Liver (tissue), 9 donors: Measurements from ENCODE around the gene ST7L. TPM values are rescaled to one million over a fixed set of nuclear protein-coding genes. Genes with fewer than 3 reads are reported as not detected.

Experiments
- DNase-seq: peaks from one replicate; pipeline ENCODE4 v3.0.0-alpha.2; 2017; ENCODE audit warnings: low spot score
- H3K27ac ChIP-seq, 2 donors: one replicate each; pipeline ENCODE4 v1.7.0; 2013; ENCODE audit warnings: inconsistent platforms in 2 of 2, low read length in 2 of 2, control low read depth in 1 of 2, low read depth in 1 of 2, mild to moderate bottlenecking in 1 of 2
- H3K27me3 ChIP-seq, 4 donors: one replicate each; pipeline versions ENCODE4 v1.6.1 to v1.7.0; 2013; ENCODE audit warnings: low read length in 3 of 4, inconsistent platforms in 1 of 4, mild to moderate bottlenecking in 1 of 4, moderate library complexity in 1 of 4; ENCODE audit not compliant: control insufficient read depth in 4 of 4, insufficient read depth in 4 of 4
- H3K36me3 ChIP-seq, 4 donors: one replicate each; pipeline versions ENCODE4 v1.6.1 to v1.7.0; 2013; ENCODE audit warnings: low read length in 3 of 4, mild to moderate bottlenecking in 3 of 4, low read depth in 1 of 4, moderate library complexity in 1 of 4; ENCODE audit not compliant: control insufficient read depth in 4 of 4, insufficient read depth in 3 of 4
- H3K4me1 ChIP-seq, 4 donors: one replicate each; pipeline versions ENCODE4 v1.6.1 to v1.7.0; 2013; ENCODE audit warnings: low read length in 3 of 4, mild to moderate bottlenecking in 3 of 4, moderate library complexity in 1 of 4; ENCODE audit not compliant: control insufficient read depth in 4 of 4, insufficient read depth in 4 of 4
- H3K4me3 ChIP-seq, 3 donors: one replicate each; pipeline versions ENCODE4 v1.6.1 to v1.7.0; 2013; ENCODE audit warnings: low read length in 3 of 3, control low read depth in 1 of 3, low read depth in 1 of 3, mild to moderate bottlenecking in 1 of 3
- H3K9ac ChIP-seq, 2 donors: one replicate each; pipeline ENCODE4 v1.7.0; 2013; ENCODE audit warnings: low read length in 2 of 2, mild to moderate bottlenecking in 2 of 2, moderate library complexity in 2 of 2, control low read depth in 1 of 2, low read depth in 1 of 2
- H3K9me3 ChIP-seq, 4 donors: one replicate each; pipeline versions ENCODE4 v1.6.1 to v1.7.0; 2013; ENCODE audit warnings: low read length in 3 of 4; ENCODE audit not compliant: control insufficient read depth in 4 of 4
- ATF3 ChIP-seq: IDR thresholded peaks from 2 replicates; pipeline ENCODE4 v1.6.1; 2016; ENCODE audit warnings: antibody characterized with exemption
- EGR1 ChIP-seq, 2 donors: IDR thresholded peaks; 2 replicates each; pipeline ENCODE4 v1.6.1; 2016 to 2018; ENCODE audit warnings: antibody characterized with exemption in 2 of 2, low read depth in 2 of 2
- FOXA1 ChIP-seq: IDR thresholded peaks from 2 replicates; pipeline ENCODE4 v1.6.1; 2016; ENCODE audit warnings: antibody characterized with exemption
- FOXA2 ChIP-seq: IDR thresholded peaks from 2 replicates; pipeline ENCODE4 v1.6.1; 2016; ENCODE audit warnings: antibody characterized with exemption
- GABPA ChIP-seq, 2 donors: IDR thresholded peaks in 1 of 2; conservative IDR thresholded peaks in 1 of 2; 2 replicates each; pipeline ENCODE4 v1.6.1; 2016; ENCODE audit warnings: antibody characterized with exemption in 2 of 2, mild to moderate bottlenecking in 1 of 2, moderate library complexity in 1 of 2
- HNF4A ChIP-seq, 2 donors: conservative IDR thresholded peaks; 2 replicates each; pipeline ENCODE4 v1.6.1; 2016; ENCODE audit warnings: antibody characterized with exemption in 2 of 2, mild to moderate bottlenecking in 2 of 2
- HNF4G ChIP-seq: IDR thresholded peaks from 2 replicates; pipeline ENCODE4 v1.6.1; 2016; ENCODE audit warnings: antibody characterized with exemption
- JUND ChIP-seq, 2 donors: IDR thresholded peaks; 2 replicates each; pipeline ENCODE4 v1.6.1; 2016; ENCODE audit warnings: antibody characterized with exemption in 2 of 2
- NR2F2 ChIP-seq: IDR thresholded peaks from 2 replicates; pipeline ENCODE4 v1.6.1; 2016; ENCODE audit warnings: antibody characterized with exemption
- RAD21 ChIP-seq, 2 donors: IDR thresholded peaks; 2 replicates each; pipeline ENCODE4 v1.6.1; 2016; ENCODE audit warnings: antibody characterized with exemption in 2 of 2, mild to moderate bottlenecking in 2 of 2
- REST ChIP-seq: IDR thresholded peaks from 2 replicates; pipeline ENCODE4 v1.6.1; 2016; ENCODE audit warnings: antibody characterized with exemption, mild to moderate bottlenecking
- RXRA ChIP-seq, 2 donors: IDR thresholded peaks; 2 replicates each; pipeline ENCODE4 v1.6.1; 2017 to 2018; ENCODE audit warnings: antibody characterized with exemption in 2 of 2, mild to moderate bottlenecking in 1 of 2
- SP1 ChIP-seq: IDR thresholded peaks from 2 replicates; pipeline ENCODE4 v1.6.1; 2018; ENCODE audit warnings: antibody characterized with exemption, mild to moderate bottlenecking
- YY1 ChIP-seq: IDR thresholded peaks from 2 replicates; pipeline ENCODE4 v1.6.1; 2016; ENCODE audit warnings: antibody characterized with exemption, mild to moderate bottlenecking
- WGBS: extraction: QIAGEN DNeasy Blood & Tissue Kit; methylation state at CpG from one replicate; pipeline ENCODE4 v1.1.7; 2013; 5-methylcytosine and 5-hydroxymethylcytosine counted together
- polyA plus RNA-seq, 2 donors: library from polyadenylated mRNA; stranded (reverse) in 1 of 2; unstranded in 1 of 2; fragments of 200-250 nt in 1 of 2; fragments of >200 nt in 1 of 2; fragmentation: Nextera tagmentation in 1 of 2; extraction: Ambion mirVana in 1 of 2; gene quantifications; one replicate each; pipeline versions ENCODE4 v1.2.1 to v1.2.3, GENCODE V29; 2013 to 2015
- total RNA-seq, 2 donors: library from RNA; depleted of rRNA; stranded (reverse); fragments of >200 nt; gene quantifications; one replicate each; pipeline ENCODE4 v1.2.3, GENCODE V29; 2014
- TF ChIP-seq, protein P1 (sequence below): fragments of 150-350 bp; IDR thresholded peaks from 2 replicates; pipeline ENCODE4 v1.5.1; 2017; ENCODE audit warnings: improper control_type of control experiment, low read depth, low read length; ENCODE audit not compliant: missing input control
- TF ChIP-seq, protein P2 (sequence below): IDR thresholded peaks from 2 replicates; pipeline ENCODE4 v1.6.1; 2016; ENCODE audit warnings: antibody characterized with exemption
- TF ChIP-seq, protein P3 (sequence below): IDR thresholded peaks from 2 replicates; pipeline ENCODE4 v1.6.1; 2016; ENCODE audit warnings: antibody characterized with exemption
- donor health status: healthy.
- donor health status: healthy.
- donor health status: healthy.
- donor health status: healthy.
- donor health status: healthy.

The ST7L gene
- total and polyA plus RNA-seq, 4 donors = 4.9 to 13.6 (median 9.5) TPM

DNA sequence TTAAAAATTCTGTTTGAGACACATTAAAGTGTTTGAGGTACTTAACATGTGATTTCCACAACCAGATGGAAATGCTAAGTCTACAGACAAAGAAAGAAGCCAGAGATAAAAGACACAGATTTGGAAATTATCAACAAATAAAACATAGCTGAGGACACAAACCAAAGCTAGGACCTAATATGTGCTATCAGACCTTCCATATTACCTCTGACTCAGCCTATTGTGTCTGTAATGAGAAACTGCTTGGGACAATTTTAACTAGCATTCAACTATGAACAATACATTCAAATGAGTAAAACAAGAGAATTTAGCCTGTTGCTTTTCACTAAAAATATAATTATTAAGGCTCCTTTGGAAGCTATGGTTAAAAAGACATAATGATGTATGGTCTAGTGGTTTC, 55.6 kb downstream of the ST7L start:
- H3K27ac ChIP-seq = no peak overlapping the region
- DNase-seq = no peak
- H3K9ac ChIP-seq = no peak overlapping the region
- H3K27me3 ChIP-seq = no peaks in the 10 kb centered on the region
- no peak overlapping the region for H3K4me3 ChIP-seq
- H3K9me3 ChIP-seq = no peaks in the 10 kb centered on the region
- H3K36me3 ChIP-seq = peaks cover 0 to 2% (median 0%) of the 10 kb centered on the region in 4 donors
- no peaks in the 10 kb centered on the region for H3K4me1 ChIP-seq
- TF ChIP-seq GABPA (IDR thresholded peaks at IDR 0.05 in 1 of 2, conservative IDR thresholded peaks at IDR 0.05 in 1 of 2) = no peak
- no peak for TF ChIP-seq HNF4G
- TF ChIP-seq RXRA (IDR thresholded peaks at IDR 0.05) = no peak
- TF ChIP-seq REST = no peak
- no peak for TF ChIP-seq JUND (IDR thresholded peaks at IDR 0.05)
- TF ChIP-seq RAD21 (IDR thresholded peaks at IDR 0.05) = no peak
- TF ChIP-seq YY1 = no peak
- no peak for TF ChIP-seq FOXA1
- TF ChIP-seq, protein P1, sequence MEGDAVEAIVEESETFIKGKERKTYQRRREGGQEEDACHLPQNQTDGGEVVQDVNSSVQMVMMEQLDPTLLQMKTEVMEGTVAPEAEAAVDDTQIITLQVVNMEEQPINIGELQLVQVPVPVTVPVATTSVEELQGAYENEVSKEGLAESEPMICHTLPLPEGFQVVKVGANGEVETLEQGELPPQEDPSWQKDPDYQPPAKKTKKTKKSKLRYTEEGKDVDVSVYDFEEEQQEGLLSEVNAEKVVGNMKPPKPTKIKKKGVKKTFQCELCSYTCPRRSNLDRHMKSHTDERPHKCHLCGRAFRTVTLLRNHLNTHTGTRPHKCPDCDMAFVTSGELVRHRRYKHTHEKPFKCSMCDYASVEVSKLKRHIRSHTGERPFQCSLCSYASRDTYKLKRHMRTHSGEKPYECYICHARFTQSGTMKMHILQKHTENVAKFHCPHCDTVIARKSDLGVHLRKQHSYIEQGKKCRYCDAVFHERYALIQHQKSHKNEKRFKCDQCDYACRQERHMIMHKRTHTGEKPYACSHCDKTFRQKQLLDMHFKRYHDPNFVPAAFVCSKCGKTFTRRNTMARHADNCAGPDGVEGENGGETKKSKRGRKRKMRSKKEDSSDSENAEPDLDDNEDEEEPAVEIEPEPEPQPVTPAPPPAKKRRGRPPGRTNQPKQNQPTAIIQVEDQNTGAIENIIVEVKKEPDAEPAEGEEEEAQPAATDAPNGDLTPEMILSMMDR = no peak
- TF ChIP-seq FOXA2 = no peak
- TF ChIP-seq NR2F2 = no peak
- no peak for TF ChIP-seq HNF4A (conservative IDR thresholded peaks at IDR 0.05)
- TF ChIP-seq, protein P2, sequence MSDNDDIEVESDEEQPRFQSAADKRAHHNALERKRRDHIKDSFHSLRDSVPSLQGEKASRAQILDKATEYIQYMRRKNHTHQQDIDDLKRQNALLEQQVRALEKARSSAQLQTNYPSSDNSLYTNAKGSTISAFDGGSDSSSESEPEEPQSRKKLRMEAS = no peak
- no peak for TF ChIP-seq ATF3
- TF ChIP-seq SP1 = no peak
- TF ChIP-seq, protein P3, sequence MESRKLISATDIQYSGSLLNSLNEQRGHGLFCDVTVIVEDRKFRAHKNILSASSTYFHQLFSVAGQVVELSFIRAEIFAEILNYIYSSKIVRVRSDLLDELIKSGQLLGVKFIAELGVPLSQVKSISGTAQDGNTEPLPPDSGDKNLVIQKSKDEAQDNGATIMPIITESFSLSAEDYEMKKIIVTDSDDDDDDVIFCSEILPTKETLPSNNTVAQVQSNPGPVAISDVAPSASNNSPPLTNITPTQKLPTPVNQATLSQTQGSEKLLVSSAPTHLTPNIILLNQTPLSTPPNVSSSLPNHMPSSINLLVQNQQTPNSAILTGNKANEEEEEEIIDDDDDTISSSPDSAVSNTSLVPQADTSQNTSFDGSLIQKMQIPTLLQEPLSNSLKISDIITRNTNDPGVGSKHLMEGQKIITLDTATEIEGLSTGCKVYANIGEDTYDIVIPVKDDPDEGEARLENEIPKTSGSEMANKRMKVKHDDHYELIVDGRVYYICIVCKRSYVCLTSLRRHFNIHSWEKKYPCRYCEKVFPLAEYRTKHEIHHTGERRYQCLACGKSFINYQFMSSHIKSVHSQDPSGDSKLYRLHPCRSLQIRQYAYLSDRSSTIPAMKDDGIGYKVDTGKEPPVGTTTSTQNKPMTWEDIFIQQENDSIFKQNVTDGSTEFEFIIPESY = no peak

GRCh38 chr1:112558634-112559033, 60.3 kb downstream of the ST7L start:
- no peak overlapping the region for H3K27ac ChIP-seq
- no peaks in the 10 kb centered on the region for H3K27me3 ChIP-seq
- no peak overlapping the region for H3K9ac ChIP-seq
- DNase-seq = no peak
- WGBS = 95% methylated on average over 3 of the region's 3 CpGs
- peaks cover 0 to 3% (median under 1%) of the 10 kb centered on the region in 4 donors for H3K36me3 ChIP-seq
- H3K9me3 ChIP-seq = no peaks in the 10 kb centered on the region
- no peaks in the 10 kb centered on the region for H3K4me1 ChIP-seq
- H3K4me3 ChIP-seq = no peak overlapping the region
- no peak for TF ChIP-seq HNF4A (conservative IDR thresholded peaks at IDR 0.05)
- no peak for TF ChIP-seq RAD21 (IDR thresholded peaks at IDR 0.05)
- TF ChIP-seq, protein P3 = no peak
- TF ChIP-seq, protein P1 = no peak
- TF ChIP-seq, protein P2 = no peak
- TF ChIP-seq NR2F2 = no peak
- TF ChIP-seq HNF4G = no peak
- no peak for TF ChIP-seq EGR1 (IDR thresholded peaks at IDR 0.05; ENCODE audit: low read depth in 2 of 2)
